Mucosa of descending colon (tissue), 3 donors: ENCODE measurements around the gene DDX27. TPM values are rescaled to one million over a fixed set of nuclear protein-coding genes. Genes with fewer than 3 reads are reported as not detected.
"Not testable (repeated sequence)": the region's sequence is repeated elsewhere in the genome, so short reads cannot be mapped to it uniquely, and the experiment has no call there.

Experiments used
- ATAC-seq: fragments of 200-7000 bp; cut with Tn5 transposase; one replicate; pipeline ENCODE4 v1.9.1; 2020; ENCODE audit warnings: mild to moderate bottlenecking, moderate library complexity
- DNase-seq, 3 donors: peaks; one replicate each; pipeline ENCODE4 v3.0.0-alpha.2; 2020
- H3K36me3 ChIP-seq: fragments of 200-600 bp; one replicate; pipeline ENCODE4 v1.8.0; 2021; ENCODE audit warnings: low read depth, mild to moderate bottlenecking
- H3K4me1 ChIP-seq: fragments of 200-600 bp; one replicate; pipeline ENCODE4 v1.8.0; 2021; ENCODE audit warnings: low read depth, mild to moderate bottlenecking
- H3K4me3 ChIP-seq: fragments of 200-600 bp; one replicate; pipeline ENCODE4 v1.8.0; 2021; ENCODE audit warnings: mild to moderate bottlenecking
- H3K9me3 ChIP-seq: fragments of 200-600 bp; one replicate; pipeline ENCODE4 v1.8.0; 2021; ENCODE audit warnings: mild to moderate bottlenecking
- intact Hi-C, 2 donors: fragments of 100-400 bp; cut with DNase I in 1 of 2; cut with micrococcal nuclease in 1 of 2; formaldehyde crosslinking; loops; one replicate each; pipeline versions ENCODE4 v1.11.0 to v1.11.1; 2022; cut with DNase I, micrococcal nuclease
- total RNA-seq, 3 donors: library from RNA; stranded (reverse); fragmentation: NEBNext Ultra II Directional in 2 of 3; extraction: Animal tissue kit (Norgen Biotek cat#: 25700) in 2 of 3; gene quantifications; one replicate each; pipeline versions ENCODE4 v1.2.1 to v1.2.4, GENCODE V29; 2021 to 2023
- TF ChIP-seq, protein P1 (sequence below): fragments of 200-600 bp; IDR thresholded peaks from one replicate; pipeline ENCODE4 v1.8.0; 2022; ENCODE audit warnings: antibody characterized with exemption, mild to moderate bottlenecking
- donor health status: DM: no; HTN: no; CAD: no; lungs with moderate emphysema.
- donor health status: DM: no; HTN: no; CAD: no.
- donor health status: DM: no; HTN: yes; CAD: no.

The DDX27 gene
- total RNA-seq, 3 donors from 2014 or later = 27.1 to 32.8 (median 32.5) TPM

DNA sequence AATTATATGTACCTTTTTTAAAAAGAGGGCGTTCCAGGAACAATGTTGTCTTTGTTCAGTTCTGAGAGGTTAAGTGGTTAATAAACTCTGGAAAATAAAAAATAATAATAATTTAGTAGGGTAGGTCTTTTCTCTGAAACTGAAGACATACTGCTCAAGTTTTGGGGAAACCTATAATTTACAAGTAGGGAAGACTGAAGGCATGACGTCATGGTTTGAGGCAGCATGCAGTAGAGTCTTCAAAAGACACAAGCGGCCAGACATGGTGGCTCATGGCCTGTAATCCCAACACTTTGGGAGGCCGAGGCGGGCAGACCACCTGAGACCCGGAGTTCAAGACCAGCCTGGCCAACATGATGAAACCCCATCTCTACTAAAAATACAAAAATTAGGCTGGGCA is 45.0 kb upstream of the DDX27 start:
- intact Hi-C loops = no loop called here
- no peak for DNase-seq
- Histone ChIP-seq H3K9me3 (no peaks in the 10 kb centered on the region), H3K4me1 (peaks cover under 1% of the 10 kb centered on the region), H3K4me3 (no peak overlapping the region), H3K36me3 (no peaks in the 10 kb centered on the region)
- no peak for ATAC-seq
- TF ChIP-seq, protein P1, sequence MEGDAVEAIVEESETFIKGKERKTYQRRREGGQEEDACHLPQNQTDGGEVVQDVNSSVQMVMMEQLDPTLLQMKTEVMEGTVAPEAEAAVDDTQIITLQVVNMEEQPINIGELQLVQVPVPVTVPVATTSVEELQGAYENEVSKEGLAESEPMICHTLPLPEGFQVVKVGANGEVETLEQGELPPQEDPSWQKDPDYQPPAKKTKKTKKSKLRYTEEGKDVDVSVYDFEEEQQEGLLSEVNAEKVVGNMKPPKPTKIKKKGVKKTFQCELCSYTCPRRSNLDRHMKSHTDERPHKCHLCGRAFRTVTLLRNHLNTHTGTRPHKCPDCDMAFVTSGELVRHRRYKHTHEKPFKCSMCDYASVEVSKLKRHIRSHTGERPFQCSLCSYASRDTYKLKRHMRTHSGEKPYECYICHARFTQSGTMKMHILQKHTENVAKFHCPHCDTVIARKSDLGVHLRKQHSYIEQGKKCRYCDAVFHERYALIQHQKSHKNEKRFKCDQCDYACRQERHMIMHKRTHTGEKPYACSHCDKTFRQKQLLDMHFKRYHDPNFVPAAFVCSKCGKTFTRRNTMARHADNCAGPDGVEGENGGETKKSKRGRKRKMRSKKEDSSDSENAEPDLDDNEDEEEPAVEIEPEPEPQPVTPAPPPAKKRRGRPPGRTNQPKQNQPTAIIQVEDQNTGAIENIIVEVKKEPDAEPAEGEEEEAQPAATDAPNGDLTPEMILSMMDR = no peak

DNA sequence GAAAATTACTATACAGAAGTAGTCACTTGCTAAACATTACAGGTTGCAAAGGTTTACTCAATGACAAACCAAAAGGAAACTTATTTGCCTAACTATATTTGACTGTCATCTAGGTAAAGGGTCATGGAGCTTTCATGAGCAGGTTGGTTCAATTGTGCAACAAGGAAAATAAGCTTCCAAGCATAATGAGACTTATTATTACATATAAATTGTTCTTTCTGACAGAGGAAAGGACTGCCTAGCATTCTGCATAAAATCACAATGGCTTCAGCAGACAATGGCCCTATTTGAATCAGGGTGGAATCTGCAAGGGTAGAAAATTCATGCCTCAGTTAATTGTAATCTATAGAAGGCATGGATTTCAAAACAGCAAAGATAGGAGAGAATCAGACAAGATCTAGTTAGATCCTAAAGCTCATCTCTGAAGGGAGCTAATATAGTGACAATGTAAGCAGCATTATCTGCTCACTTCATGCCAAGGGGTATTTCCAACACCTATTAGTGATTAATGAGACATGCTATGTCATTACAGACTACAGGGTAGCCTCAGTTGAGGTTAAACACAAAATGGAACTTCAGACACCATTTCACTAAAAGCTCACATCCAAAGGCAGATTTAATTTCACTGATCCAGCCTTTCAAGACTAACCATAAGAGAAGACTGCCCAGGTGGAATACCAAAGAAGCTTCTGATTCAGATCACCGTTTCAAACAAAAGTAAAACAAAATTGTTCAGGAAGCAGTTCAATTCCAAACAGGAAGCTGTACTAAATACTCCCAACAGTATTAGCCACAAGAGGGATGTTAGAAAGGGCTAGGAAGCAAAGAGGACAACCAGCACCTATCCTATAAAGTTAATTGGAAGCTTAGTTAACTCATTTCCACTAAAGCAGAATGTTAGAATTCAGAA is 39.6 kb upstream of the DDX27 start:
- Histone ChIP-seq H3K4me1 (peaks cover 16% of the 10 kb centered on the region), H3K36me3 (no peaks in the 10 kb centered on the region), H3K4me3 (no peak overlapping the region), H3K9me3 (no peaks in the 10 kb centered on the region)
- TF ChIP-seq, protein P1 = no peak
- intact Hi-C loops = no loop called here
- ATAC-seq = peak; percentile 79
- no peak for DNase-seq

DNA sequence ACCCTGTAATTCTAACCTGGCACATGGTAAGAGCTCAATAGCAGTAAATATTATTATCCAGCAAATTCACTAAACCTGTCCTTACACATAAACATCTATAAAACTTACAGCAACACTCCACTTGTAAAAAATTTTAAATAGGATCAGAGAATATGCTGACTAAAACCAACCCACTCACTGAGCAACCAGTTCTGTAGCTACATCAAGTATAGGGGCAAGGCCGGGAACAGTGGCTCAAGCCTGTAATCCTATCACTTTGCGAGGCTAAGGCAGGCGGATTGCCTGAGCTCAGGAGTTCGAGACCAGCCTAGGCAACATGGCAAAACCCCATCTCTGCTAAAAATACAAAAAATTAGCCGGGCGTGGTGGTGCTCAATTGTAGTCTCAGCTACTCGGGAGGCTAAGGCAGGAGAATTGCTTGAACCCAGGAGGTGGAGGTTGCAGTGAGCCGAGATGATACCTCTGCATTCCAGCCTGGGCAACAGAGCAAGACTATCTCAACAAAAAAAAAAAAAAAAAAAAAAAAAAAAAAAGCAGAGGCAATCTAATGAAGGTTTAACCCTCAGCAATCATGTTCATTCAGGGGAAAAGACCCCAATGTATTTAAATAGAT is 37.8 kb upstream of the DDX27 start:
- Histone ChIP-seq H3K9me3 (no peaks in the 10 kb centered on the region), H3K4me3 (no peak overlapping the region), H3K4me1 (peaks cover 32% of the 10 kb centered on the region), H3K36me3 (no peaks in the 10 kb centered on the region)
- no peak for DNase-seq
- TF ChIP-seq, protein P1 = no peak
- intact Hi-C loops = no loop called here
- no peak for ATAC-seq

DNA sequence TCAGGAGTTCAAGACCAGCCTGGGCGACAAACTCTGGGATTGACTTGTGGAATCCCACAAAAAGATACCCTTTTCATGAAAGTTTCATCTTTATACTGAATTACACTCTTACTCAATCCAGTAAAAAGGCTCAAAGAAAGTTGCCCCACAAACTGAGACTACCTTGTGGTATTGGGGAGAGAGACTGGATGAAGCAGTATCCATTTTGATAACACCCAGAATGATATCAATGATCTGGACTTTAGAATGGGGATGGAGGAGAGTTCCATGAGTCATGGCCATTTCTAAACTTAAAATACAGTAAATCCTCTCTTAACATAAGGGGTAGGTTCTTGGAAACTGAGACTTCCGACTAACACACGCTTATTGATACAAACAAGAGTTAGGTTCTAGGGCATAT is 35.8 kb upstream of the DDX27 start:
- Histone ChIP-seq H3K36me3 (no peaks in the 10 kb centered on the region), H3K4me3 (no peak overlapping the region)

DNA sequence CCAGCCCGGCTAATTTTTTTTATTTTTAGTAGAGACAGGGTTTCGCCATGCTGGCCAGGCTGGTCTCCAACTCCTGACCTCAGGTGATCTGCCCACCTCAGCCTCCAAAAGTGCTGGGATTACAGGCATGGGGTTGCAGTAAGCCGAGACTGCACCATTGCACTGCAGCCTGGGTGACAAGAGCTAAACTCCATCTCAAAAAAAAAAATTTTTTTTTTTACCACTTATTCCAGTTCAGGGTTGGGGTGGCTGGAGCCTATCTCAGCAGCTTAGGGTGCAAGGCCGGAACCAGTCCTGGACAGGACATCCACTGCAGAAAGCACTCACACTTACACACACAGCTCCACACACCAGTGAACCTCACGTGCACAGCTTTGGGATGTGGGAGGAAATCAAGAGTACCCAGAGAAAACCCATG is 35.1 kb upstream of the DDX27 start:
- intact Hi-C loops, DNase-seq, ATAC-seq, H3K36me3 ChIP-seq, H3K9me3 ChIP-seq, H3K4me3 ChIP-seq: not testable (repeated sequence)
- peaks cover 33% of the 10 kb centered on the region for H3K4me1 ChIP-seq

More for the DNA sequence above, 35.8 kb upstream of the DDX27 start:
- Histone ChIP-seq H3K4me1 (peaks cover 33% of the 10 kb centered on the region), H3K9me3 (no peaks in the 10 kb centered on the region)
- DNase-seq (no peak), ATAC-seq (no peak)
- TF ChIP-seq, protein P1 = no peak
- intact Hi-C loops = no loop called here

DNA sequence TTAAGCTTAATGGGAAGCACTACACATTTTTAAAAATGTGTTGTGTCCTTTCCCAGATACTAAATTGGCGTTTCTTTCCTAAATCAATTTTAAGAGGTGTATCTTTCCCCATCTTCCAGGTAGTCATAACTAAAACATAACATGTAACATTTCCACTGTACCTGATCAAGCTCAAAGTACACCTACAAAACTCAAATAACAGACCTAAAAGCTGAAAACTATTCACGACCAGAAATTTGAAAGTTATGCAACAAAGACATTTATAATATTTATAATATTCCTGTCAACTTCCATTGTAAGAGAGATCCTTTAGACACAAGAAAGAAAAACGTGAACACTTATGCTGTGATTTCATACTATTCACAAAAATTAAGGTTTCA is 34.5 kb upstream of the DDX27 start:
- intact Hi-C loops = no loop called here
- no peaks in the 10 kb centered on the region for H3K36me3 ChIP-seq
- DNase-seq (no peak), ATAC-seq (no peak)
- peaks cover 28% of the 10 kb centered on the region for H3K4me1 ChIP-seq
- TF ChIP-seq, protein P1 = no peak
- H3K9me3 ChIP-seq = no peaks in the 10 kb centered on the region
- H3K4me3 ChIP-seq = no peak overlapping the region
